K562 (cell line): ENCODE results near the gene SNX20. TPM values are rescaled to one million over a fixed set of nuclear protein-coding genes. Genes with fewer than 3 reads are reported as not detected.

ENCODE experiments used
- ATF3 ChIP-seq, 2 experiments: fragments of 450-650 bp in 1 of 2; sonication (generic) in 1 of 2; formaldehyde crosslinking in 1 of 2; IDR thresholded peaks in 1 of 2; conservative IDR thresholded peaks in 1 of 2; 2 replicates each; pipeline versions ENCODE4 v1.6.1 to v1.8.1; 2016 to 2023; ENCODE audit warnings: mild to moderate bottlenecking in 2 of 2, moderate library complexity in 2 of 2, inconsistent platforms in 1 of 2, missing genetic modification reagents in 1 of 2
- CBX8 ChIP-seq: fragments of 200-600 bp; sonication (generic); IDR thresholded peaks from 2 replicates; pipeline ENCODE4 v1.6.1; 2012; ENCODE audit warnings: borderline replicate concordance, mixed run types, low read depth, mild to moderate bottlenecking, moderate library complexity, mixed read lengths, low read length, control low read depth, inconsistent platforms; ENCODE audit not compliant: poor library complexity, severe bottlenecking; ENCODE audit errors: extremely low read depth
- E2F3 ChIP-seq: fragments of 250-450 bp; sonication (Bioruptor Pico); IDR thresholded peaks from 2 replicates; pipeline ENCODE4 v1.4.0; 2020; ENCODE audit warnings: mild to moderate bottlenecking
- EGR1 ChIP-seq: fragments of 450-650 bp; conservative IDR thresholded peaks from 2 replicates; pipeline ENCODE4 v1.6.1; 2017; ENCODE audit warnings: mild to moderate bottlenecking
- FOXP1 ChIP-seq: sonication (generic); formaldehyde crosslinking; IDR thresholded peaks from 2 replicates; pipeline ENCODE4 v1.8.0; 2022; ENCODE audit warnings: mild to moderate bottlenecking, missing genetic modification reagents
- GATAD2A ChIP-seq: fragments of 450-650 bp; IDR thresholded peaks from 2 replicates; pipeline ENCODE4 v1.6.1; 2017
- KLF13 ChIP-seq: fragments of 450-650 bp; IDR thresholded peaks from 2 replicates; pipeline ENCODE4 v1.6.1; 2016; ENCODE audit warnings: missing genetic modification characterization, low read depth, mild to moderate bottlenecking, missing compliant biosample characterization, moderate library complexity, borderline replicate concordance
- NCOA2 ChIP-seq, 2 experiments: fragments of 450-650 bp; IDR thresholded peaks; 2 replicates each; pipeline ENCODE4 v1.6.1; 2018; ENCODE audit warnings: mild to moderate bottlenecking in 2 of 2, moderate library complexity in 1 of 2; ENCODE audit not compliant: partially characterized antibody in 2 of 2
- POLR2G ChIP-seq: fragments of 200-400 bp; formaldehyde crosslinking; IDR thresholded peaks from 2 replicates; pipeline ENCODE4 v1.6.1; 2017; ENCODE audit warnings: low read depth, mild to moderate bottlenecking, antibody characterized with exemption, low read length, moderate library complexity
- PREB ChIP-seq: sonication (generic); formaldehyde crosslinking; IDR thresholded peaks from 2 replicates; pipeline ENCODE4 v1.8.1; 2023; ENCODE audit warnings: mild to moderate bottlenecking, missing genetic modification reagents
- ZNF175 ChIP-seq: fragments of 200-800 bp; sonication (Bioruptor generic); IDR thresholded peaks from 2 replicates; pipeline ENCODE4 v1.6.1; 2016; ENCODE audit warnings: low read depth, mild to moderate bottlenecking, missing genetic modification characterization, missing compliant biosample characterization
- ZNF274 ChIP-seq: IDR thresholded peaks from 2 replicates; pipeline ENCODE4 v1.6.1; 2011; ENCODE audit warnings: low read depth, mild to moderate bottlenecking, low read length, moderate library complexity, borderline replicate concordance
- ZNF639 ChIP-seq, 2 experiments: fragments of 200-800 bp in 1 of 2; sonication (Bioruptor generic) in 1 of 2; sonication (generic) in 1 of 2; formaldehyde crosslinking in 1 of 2; IDR thresholded peaks in 1 of 2; conservative IDR thresholded peaks in 1 of 2; 2 replicates each; pipeline versions ENCODE4 v1.5.0 to v1.6.1; 2016 to 2020; ENCODE audit warnings: missing compliant biosample characterization in 1 of 2, missing genetic modification characterization in 1 of 2, missing genetic modification reagents in 1 of 2
- polyA plus RNA-seq, 8 experiments: library from polyadenylated mRNA; depleted of rRNA in 4 of 8; stranded (reverse) in 5 of 8; unstranded in 3 of 8; fragments of >200 nt; fragmentation: Nextera tagmentation in 2 of 8; fragmentation: Illumina TruSeq in 1 of 8; extraction: Ambion mirVana in 2 of 8; extraction: Trizol in 1 of 8; gene quantifications; 2 replicates each; pipeline versions ENCODE4 v1.2.1 to v1.2.3, GENCODE V29; 2011 to 2014; ENCODE audit warnings: inconsistent platforms in 1 of 8, missing spikeins in 1 of 8
- total RNA-seq, 7 experiments: library from RNA; depleted of rRNA in 6 of 7; stranded (reverse); fragments of >200 nt in 6 of 7; fragmentation: Illumina TruSeq in 2 of 7; extraction: Trizol in 2 of 7; gene quantifications; 2 replicates each; pipeline versions ENCODE4 v1.2.1 to v1.2.3, GENCODE V29; 2011 to 2021; ENCODE audit warnings: low replicate concordance in 1 of 7
- TF ChIP-seq, protein P1 (sequence below): fragments of 250-450 bp; sonication (Bioruptor Pico); IDR thresholded peaks from 2 replicates; pipeline ENCODE4 v1.9.0; 2021; ENCODE audit warnings: mild to moderate bottlenecking

The SNX20 gene
- total and polyA plus RNA-seq, 9 of the 15 experiments (the other 6 are each of a cell fraction or from before 2014, with no cell fraction given): 0.04 to 0.07 TPM; not detected in 7

- TF ChIP-seq CBX8 (no peak), EGR1 (no peak), KLF13 (no peak), GATAD2A (no peak), FOXP1 (CRISPR knock-in tag) (no peak), PREB (CRISPR knock-in tag) (no peak), ZNF274 (no peak), ZNF639 (CRISPR knock-in tag; conservative IDR thresholded peaks at IDR 0.05 in 1 of 2, IDR thresholded peaks at IDR 0.05 in 1 of 2) (0 out of 4 replicates have a peak, but pooled peaks of 1 of the 2 experiments have one; percentile 32), E2F3 (no peak), POLR2G (no peak), NCOA2 (IDR thresholded peaks at IDR 0.05; ENCODE audit: partially characterized antibody in 2 of 2) (no peak), ATF3 (IDR thresholded peaks at IDR 0.05) (peak; percentile 80; the same call in 1 of the 2 replicates), ATF3 (CRISPR knock-in tag; conservative IDR thresholded peaks at IDR 0.05) (no peak), ZNF175 (CRISPR knock-in tag) (peak; percentile 68; the same call in 1 of the 2 replicates)
- TF ChIP-seq, protein P1, sequence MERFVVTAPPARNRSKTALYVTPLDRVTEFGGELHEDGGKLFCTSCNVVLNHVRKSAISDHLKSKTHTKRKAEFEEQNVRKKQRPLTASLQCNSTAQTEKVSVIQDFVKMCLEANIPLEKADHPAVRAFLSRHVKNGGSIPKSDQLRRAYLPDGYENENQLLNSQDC: no peak
These were observed 31.4 kb upstream of the SNX20 start (continued) for GRCh38 chr16:50712560-50712898.
